Myometrial cell (primary cell): Measurements from ENCODE around the gene ZNF684. TPM values are rescaled to one million over a fixed set of nuclear protein-coding genes. Genes with fewer than 3 reads are reported as not detected.

ENCODE experiments used
- total RNA-seq: library from RNA; depleted of rRNA; stranded (reverse); fragments of >200 nt; gene quantifications from 2 replicates; pipeline ENCODE4 v1.2.3, GENCODE V29; 2015

Gene ZNF684
- 0.86 and 6.6 TPM in 2 replicates for total RNA-seq

DNA sequence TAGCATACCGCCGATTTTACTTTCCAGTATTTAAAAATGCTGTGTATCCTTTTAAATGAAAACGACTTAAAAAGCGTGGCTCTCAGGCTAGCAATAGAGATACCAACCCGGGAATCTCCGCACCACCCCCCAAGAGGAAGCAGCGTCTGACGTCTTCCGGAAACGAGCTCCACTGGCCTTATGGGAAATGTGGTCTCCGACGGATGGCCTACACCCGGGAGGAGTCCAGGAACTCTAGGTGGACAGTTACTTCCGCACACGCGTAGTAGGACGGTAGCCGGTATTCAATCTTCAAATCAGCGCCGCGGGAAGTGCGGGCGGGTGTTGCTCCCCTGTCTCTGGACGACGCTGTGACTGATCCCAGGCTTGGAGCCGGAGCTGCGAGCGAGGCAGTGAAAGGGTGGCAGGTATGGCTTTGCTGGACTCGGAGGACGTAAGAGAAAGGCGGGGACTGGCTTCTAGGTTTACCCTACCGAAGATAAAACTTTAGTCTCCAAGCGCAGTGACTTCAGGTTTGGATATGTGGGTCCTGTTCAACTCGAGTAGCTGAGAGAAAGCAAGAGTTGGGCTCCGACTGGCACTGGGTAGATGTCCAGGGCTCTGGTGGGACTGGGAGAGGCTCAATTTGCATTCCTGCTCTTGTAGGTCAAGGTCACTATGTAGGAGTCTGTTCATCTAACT is at the start of gene ZNF684:
TSS of gene ZNF684 (plus strand) at position 257 of the 681 bp plus-strand sequence. CDS start 1,530 bp downstream, outside the sequence.

DNA sequence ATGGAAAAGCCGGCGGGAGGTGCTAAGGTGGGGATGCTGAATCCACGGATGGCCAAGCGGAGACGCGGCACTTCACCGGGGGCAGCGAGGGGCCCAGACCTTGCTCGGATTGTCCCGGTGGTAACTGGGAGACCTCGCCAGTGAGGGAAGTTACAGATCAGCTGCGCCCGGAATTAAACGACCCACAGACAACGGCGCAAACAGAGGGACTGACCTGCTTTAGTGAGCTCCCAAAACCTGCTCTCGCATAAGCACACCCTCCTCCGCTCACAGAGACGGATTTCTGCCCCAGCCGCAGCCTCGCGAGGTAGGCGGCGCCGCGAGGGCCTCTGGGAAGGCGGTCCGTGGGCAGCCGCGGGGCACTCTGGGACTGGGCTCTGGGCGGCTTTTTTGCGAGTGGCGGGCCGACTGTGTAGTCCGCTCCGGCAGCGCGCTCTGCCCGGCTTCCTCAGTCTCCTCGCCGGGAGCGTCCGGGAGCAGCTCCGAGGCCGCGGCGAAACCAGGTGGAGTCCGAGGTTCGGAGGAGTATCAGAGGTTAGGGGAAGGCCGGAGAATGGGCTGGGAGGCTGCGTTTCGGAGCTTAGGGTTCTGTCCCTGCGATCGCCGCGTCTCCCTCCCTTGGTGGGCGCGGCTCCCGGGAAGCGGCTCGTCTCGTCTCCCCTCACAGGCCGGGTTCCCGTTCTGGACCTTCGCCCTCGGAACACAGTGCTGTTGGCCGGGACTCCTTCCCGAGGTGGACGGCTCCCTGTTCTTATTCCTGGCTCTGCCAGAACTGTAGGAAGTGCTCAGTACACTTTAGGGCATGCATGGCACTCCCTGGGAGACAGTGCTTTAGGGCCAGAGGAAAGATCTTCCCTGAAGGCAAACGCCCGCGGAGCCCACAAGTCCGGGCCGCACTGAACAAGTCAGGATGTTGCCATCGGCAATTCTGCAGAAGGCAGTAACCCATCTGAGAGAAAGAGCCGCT is 22.8 kb upstream of the ZNF684 start, which contains the start of gene EXO5:
TSS of gene EXO5 (plus strand) at position 393 of the 967 bp plus-strand sequence. CDS start 5,778 bp downstream, outside the sequence.

Other genes starting within 250 kb of the ZNF684 start
- 0.53 and 3.5 TPM in 2 replicates for gene COL9A2, start 214.4 kb upstream of the ZNF684 start, total RNA-seq
- gene SMAP2, start 157.9 kb upstream of the ZNF684 start, total RNA-seq, result 21.3 and 22.9 TPM in 2 replicates
- gene ZFP69B, start 81.2 kb upstream of the ZNF684 start, total RNA-seq, result 2.0 and 3.4 TPM in 2 replicates
- gene ZFP69, start 54.3 kb upstream of the ZNF684 start, total RNA-seq, result 3.2 and 4.0 TPM in 2 replicates
- 6.1 and 10.8 TPM in 2 replicates for gene EXO5, start 22.9 kb upstream of the ZNF684 start, total RNA-seq
- gene RIMS3, start 134.0 kb downstream of the ZNF684 start, total RNA-seq, result 0.29 TPM in 1 of 2 replicates, not detected in the other
- 34.9 and 40.6 TPM in 2 replicates for gene NFYC, start 160.1 kb downstream of the ZNF684 start, total RNA-seq